Transverse colon (tissue), 3 donors: ENCODE data around the gene LPIN1.

Experiments used
- CTCF ChIP-seq, 5 experiments: fragments of 200-600 bp in 3 of 5; fragments of 450-650 bp in 2 of 5; sonication (generic) in 3 of 5; IDR thresholded peaks; 1 replicate in 2 of 5; 2 replicates in 3 of 5; pipeline ENCODE4 v1.5.1; 2016 to 2017; ENCODE audit warnings: antibody characterized with exemption in 5 of 5, inconsistent platforms in 3 of 5, mild to moderate bottlenecking in 2 of 5, moderate library complexity in 1 of 5
- EP300 ChIP-seq: sonication (generic); formaldehyde crosslinking; IDR thresholded peaks from one replicate; pipeline ENCODE4 v1.6.1; 2017; ENCODE audit warnings: antibody characterized with exemption, low read depth

GRCh38 chr2:11865805-11866204 lies 119.4 kb downstream of the LPIN1 start:
- TF ChIP-seq CTCF (IDR thresholded peaks at IDR 0.05) (no peak), EP300 (no peak)
